Islet of Langerhans (tissue), 1 donor: ENCODE measurements around the gene PAXX.

ENCODE experiments used
- FAIRE-seq: peaks from one replicate; lab custom pipeline; 2011; peaks lifted over from hg19 to GRCh38; lab: Jason Lieb, UNC

The PAXX gene

DNA sequence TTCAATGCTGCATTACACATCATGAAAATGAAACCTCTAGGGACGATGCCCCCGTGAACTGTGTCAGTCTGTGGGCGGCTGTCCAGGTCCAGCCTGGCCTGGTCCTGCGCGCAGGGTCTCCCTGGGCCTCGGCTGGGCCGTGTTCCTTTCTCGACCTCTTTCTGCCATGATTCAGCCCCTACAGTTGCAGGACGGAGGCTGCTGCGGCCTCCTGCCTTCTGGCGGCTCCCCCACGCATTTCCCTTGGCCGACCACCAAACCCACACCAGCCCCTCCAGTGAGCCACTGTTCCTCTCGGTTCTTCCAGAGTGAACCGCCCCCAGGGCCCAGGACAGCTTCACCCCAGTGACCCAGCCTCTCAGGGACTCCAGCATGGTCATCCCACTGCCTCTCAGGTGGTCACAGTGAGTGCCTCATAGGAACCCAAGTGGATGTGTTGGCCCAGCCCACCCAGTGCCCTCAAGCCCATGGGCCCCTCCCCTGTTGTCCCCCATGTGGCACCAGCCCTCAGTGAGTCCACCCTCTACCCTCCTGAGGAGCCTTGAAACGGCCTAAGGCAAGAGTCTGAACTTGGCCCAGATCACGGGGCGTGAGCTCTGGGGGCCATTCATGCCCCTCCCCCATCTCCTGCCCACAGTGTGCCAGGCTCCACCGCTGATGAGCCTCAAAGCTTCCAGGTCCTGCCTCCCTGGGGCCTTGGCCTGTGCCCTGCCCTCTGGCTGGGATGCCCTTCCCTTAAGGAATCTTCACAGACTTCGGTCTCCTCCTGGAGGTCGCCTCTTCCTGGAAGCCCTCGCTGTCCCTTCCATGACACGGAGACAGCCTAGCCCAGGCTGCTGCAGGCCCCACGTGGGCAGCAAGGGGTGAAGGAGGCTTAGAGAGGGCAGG is 14.1 kb downstream of the PAXX start:
- no peak for FAIRE-seq

DNA sequence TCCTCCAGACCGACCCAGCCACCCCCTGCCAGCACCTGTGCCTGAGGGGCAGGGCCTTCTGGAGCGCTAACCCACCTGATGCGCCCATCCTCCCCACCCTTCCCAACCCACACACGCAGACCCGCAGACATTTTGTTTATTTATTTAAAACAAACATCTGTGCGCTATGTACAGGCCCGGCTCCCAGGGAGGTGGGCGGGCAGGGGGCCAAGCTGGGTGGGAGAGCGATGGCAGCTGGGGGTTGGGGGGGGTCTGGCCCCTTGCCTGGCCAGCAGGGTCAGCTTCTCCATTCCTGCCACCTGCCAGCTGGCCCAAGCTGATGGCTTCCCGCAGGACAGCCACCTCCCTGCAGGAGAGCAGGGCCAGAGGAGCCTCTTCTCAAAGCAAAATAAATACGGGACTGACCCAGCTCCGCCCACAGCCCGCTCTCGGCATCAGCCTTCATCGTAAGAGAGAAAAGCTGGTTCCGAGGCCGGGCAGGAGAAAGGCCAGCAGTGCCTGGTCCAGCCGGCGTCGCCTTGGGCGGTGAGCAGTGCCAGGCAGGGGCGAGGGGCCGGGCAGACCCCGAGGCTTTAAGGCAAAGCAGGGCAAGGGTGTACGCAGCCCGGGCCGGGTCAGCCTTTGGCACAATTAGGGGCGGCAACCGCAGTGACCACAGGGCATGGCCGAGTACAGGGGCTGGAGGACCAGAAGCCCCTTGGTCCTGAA is 15.0 kb downstream of the PAXX start:
- FAIRE-seq: no peak

DNA sequence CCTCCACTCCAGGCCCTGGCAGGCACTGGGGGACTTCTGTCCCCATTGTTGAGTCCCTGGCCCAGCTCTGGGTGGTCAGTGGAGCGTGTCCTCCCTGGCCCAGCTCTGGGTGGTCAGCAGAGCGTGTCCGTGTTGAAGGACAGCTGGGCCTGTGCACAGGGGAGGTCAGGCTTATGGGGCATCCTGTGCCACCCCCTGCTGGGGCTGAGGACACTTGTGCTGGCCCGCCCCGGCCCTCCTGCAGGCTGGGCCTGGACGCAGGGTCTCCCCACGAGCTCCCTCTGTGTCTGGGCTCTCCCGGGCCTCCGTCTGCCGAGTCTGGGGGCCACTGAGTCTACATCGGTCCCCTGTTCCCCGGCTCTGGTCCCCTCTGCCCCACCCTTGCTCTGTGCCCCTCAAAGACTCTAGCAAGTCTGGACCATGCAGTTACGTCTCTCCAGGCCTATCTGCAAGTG is 15.6 kb downstream of the PAXX start:
- no peak for FAIRE-seq

DNA sequence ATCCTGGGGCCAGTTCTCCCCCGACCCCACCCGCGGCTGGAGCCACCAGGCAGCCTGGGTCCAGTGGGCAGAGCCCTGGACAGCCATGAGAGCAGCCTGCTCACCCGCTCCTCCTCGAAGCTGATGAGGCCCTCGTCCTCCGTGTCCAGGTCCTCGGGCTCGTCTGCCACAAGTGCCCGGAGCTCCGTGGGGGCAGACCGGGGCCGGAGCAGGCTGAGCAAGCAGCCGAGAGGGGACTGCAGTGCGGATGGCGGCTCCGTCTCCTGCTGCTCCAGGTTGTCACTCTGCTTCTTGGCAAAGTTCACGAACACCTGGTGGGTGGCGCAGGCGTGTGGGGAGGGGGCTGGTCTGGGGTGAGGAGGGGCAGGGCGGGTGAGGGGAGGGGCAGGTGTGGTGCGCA is 16.1 kb downstream of the PAXX start:
- FAIRE-seq: no peak

DNA sequence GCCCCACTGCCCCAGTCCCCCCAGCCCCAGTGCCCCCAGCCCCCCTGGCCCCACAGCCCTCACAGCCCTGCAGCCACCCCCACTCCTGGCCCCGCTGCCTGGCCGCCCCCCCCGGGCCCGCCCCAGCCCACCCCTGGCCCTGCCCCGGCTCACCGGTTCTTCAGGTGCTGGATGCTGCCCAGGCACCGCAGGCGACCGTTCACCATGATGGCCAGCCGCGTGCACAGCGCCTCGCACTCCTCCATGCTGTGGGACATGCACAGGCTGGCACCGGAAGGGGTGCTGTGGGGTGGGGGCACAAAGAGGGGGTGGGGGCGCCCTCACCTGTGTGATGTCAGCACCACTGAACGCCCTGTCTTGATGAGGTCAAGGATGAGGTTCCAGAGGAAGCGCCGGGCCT is 17.0 kb downstream of the PAXX start:
- no peak for FAIRE-seq

DNA sequence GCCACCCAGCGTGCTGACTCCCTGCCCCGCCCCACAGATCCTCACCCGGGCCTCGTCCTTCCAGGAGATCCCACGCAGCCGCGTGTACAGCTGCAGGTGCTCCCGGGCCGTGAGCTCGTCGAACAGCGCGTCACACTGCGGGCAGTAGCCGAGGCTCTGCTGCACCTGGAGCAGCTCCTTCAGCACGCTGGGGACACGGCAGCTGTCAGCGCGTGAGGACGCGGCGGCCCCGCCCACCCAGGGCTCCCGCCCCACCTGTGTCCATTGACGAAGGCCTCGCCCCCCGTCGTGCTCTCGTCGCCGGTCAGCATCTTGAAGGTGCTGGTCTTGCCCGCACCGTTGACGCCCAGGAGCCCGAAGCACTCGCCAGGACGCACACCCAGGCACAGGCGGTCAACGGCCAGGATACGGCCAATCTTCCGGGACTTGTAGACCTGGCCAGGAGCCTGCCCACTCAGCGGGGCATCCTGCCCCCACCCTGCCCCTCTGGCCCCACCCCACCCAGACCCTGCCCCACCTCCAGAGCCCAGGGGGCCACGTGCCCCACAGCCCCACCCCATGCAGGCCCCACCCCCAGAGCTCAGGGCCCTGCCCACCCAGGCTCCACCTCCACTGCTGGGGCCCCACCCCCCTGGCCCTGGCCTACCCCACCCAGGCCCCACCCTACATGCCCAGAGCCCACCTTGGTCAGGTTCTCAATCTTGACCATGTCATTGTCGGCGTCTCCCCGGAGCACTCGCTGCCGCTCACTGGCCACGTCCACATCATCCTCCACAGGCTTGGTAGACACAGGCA is 17.9 kb downstream of the PAXX start:
- FAIRE-seq: no peak

DNA sequence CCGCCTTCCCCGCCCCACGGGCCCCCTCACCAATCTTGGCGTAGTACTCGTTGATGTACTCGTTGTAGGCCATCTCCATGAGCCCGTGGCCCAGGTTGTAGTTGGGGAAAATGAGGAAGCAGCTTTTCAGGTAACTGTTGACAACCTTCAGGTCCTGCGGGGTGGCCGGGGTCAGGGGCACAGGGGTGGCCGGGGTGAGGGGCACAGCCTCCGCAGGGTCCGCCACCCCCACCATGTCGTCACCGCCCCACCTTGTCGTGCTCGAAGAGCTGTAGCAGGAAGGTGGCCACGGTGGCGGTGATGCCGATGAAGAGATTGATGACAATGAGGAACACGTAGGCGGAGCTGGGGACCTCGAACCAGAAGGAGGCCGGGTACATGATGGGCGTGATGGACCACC is 18.9 kb downstream of the PAXX start:
- FAIRE-seq: no peak

GRCh38 chr9:137011907-137012675 is 19.9 kb downstream of the PAXX start:
- no peak for FAIRE-seq

DNA sequence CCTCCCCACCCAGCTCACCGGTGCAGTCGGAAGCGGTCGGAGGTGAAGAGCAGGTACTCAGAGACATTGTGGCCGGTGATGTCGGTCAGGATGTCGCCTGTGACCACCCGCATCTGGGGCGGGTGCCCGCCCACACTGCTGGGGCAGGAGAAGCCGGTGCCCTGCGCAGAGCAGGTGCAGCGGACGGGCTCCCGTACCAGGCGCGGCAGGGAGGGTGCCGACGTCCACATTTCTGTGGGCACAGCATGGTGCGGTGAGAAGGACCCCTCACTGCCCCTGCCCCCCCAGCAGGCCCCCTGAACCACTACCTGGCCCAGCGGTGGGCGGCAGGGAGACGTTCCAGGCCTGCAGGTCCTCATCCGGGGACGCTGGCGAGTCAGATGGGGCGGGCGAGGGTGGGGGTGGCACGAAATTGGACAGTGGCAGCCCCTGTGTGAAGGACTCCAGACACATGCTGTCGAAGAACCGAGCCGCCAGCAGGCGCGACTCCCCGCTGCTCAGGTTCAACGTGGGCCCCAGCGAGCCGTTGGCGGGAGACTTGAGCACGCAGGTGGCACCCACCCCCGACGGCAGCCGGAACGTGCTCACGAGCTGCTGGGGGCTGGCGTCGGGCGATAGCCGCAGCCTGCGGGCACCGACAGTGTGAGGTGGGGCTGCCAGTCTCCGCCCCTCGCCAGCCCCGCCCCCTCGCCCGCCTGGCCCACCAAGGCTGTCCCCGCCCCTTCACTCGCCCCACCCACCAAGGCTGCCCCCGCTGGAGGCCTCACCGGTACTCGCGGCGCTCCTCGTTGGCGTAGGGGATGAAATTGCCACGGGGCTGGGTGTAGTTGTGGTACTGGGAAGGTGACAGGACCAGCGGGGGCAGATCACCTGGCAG is 20.7 kb downstream of the PAXX start:
- no peak for FAIRE-seq

DNA sequence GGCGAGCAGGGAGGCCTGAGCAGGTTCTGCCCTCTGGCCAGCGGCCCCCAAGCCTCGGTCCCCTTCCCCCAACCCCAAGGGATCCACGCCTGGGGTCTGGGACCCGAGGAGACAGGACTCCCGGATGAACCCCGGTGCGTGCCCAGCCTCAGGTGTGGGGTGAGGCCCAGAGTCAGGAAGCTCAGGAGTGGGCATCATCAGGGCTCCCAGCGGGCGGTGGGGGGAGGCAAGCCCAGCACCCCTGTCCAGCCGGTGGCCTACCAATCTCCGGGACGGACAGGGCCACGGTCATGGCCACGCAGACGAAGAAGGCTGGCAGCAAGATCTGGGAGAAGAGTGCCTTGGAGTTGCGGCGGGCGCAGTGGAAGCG is 21.3 kb downstream of the PAXX start:
- no peak for FAIRE-seq

GRCh38 chr9:137014166-137014565 is 21.9 kb downstream of the PAXX start:
- no peak for FAIRE-seq

DNA sequence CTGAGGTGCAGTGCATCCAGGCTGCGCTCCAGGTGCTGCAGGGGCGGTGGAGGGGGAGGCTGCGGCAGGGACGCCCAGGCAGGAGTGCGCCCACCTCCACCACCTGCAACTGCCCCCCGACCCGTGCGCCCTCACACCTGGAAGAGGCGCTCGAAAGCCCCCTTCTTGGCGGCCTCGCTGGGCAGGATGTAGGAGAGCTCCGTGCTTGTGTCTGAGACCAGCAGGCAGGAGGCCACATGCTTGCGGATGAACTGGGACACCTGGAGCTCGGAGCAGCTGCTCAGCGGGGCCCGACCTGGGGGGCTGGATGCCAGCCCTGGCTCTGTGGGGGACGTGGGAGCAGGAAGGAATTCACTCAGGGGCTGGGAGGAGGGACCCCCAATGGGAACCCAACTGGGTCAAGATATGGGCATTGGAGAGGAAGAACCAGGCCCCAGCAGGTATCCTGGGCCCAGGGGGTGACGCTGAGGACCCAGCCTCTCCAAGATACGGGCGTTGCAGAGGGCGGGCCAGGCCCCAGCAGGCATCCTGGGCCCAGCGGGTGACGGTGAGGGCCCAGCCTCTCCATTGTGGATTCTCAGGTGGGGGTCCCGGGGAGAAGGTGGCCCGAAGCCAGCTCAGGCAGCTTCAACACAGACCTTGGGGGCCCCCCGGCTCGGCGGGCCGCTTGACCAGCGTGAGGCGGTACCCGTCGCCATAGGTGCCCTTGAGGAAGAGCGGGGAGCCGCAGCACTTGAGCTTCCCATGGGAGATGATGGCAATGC is 22.7 kb downstream of the PAXX start:
- no peak for FAIRE-seq

DNA sequence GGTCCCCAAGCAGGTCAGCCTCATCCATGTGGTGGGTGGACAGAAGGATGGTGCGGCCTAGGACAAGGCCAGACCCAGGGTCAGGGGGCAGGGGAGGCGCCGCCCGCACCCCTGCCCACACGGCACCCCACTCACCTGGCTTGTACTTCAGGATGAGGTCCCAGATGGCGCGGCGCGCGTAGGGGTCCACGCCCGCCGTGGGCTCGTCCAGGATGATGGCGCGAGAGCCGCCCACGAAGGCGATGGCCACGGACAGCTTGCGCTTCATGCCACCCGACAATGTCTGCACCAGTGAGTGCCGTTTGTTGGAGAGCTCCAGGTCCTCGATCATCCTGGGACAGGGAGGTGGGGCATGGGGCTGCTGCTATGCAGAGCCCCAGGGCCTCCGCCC is 23.3 kb downstream of the PAXX start:
- no peak for FAIRE-seq

DNA sequence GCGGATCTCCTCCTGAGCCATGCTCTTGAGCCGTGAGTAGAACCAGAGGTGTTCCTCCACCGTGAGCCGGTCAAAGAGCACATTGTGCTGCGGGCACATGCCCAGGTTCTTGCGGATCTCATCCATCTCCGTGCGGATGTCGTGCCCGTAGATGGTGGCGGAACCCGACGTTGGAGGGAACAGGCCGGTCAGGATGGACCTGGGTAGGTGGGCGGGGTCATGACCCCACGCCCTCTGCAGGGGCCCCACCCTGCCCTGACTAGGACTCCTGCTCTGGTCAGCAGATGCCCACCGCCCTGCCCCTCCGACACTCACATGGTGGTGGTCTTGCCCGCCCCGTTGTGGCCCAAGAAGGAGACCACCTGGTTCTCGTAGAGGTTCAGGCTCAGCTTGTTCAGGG is 23.8 kb downstream of the PAXX start:
- FAIRE-seq: no peak

DNA sequence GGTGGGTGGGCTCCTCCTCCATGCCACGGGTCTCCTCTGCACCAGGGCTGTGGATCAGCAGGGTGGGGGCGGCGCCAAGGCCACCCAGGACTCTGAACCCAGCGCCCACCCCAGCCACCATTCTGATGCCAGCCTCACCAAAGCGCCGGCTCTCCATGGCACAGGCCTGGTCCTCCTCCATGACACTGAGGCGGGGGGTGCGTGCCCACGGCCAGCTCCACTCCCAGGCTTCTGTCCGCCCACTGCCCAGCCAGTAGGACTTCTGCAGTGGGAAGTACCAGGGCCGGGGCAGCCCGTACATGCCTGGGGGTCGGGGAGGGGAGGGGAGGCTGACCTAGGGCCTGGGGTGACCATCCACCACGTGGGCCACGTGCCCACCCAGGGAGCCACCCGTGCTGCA is 24.2 kb downstream of the PAXX start:
- no peak for FAIRE-seq

DNA sequence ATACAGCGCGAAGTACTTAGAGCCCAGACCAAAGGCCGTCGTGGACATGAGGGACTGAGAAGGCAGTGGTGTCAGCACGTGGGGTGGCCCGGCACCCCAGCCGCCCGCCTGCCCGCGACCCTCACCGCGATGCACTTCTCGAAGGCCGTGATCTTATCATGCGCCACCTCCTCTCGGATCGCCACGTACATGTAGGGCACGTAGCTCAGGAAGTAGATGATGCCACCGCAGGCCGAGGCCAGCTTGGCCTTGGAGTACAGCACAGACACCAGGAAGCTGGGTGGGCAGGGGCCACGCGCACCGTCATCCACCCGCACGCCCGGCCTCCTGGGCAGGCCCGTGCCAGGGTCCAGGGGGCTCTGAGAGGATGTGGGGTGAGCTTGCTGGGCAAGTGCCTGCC is 24.8 kb downstream of the PAXX start:
- FAIRE-seq: no peak

DNA sequence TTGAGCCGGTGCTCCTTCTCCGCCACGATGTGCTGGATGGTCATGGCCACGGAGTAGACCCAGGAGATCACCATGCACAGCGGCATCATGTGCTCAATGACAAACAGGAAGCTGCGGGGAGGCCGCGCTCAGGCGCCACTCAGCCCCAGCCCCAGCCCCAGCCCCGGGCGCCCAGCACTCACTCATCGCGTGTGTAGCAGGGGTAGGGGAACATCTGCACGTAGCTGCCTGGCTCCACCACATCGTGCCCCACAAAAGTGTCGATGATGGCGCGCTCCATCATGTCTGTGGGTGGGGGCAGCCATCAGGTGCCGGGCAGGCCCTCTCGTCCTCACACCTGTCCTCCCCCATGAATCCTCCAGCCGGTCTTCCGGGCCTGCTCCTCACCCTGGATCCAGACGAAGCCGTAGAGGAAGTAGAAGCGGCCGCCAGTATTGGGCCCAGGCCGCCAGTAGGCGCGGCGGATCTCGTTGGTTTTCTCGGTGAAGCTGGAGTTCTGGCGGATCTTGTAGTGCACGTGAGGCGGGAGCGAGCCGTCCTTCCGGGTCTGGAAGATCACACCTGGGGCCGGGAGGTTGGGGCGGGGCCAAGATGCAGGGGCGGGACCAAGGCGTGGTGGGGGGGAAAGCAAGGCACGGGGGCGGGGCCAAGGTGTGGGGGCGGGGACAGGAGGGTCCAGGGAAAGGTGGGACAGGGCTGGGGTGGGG is 25.7 kb downstream of the PAXX start:
- no peak for FAIRE-seq

- no peak for FAIRE-seq
Observed at GRCh38 chr9:137018761-137019559, 26.7 kb downstream of the PAXX start.
